Kidney (tissue), 22 donors: ENCODE data around the gene TNKS1BP1. TPM values are rescaled to one million over a fixed set of nuclear protein-coding genes. Genes with fewer than 3 reads are reported as not detected.
A peak's percentile ranks its signal among the peaks of the same experiment; 100 is the strongest.

Experiments used
- DNase-seq, 5 donors: peaks; one replicate each; pipeline ENCODE4 v3.0.0-alpha.2; 2013 to 2020
- FAIRE-seq: peaks from 2 replicates; lab custom pipeline; 2012; peaks lifted over from hg19 to GRCh38; lab: Jason Lieb, UNC
- H3K27ac ChIP-seq, 2 donors: one replicate each; pipeline ENCODE4 v1.7.0; 2013; ENCODE audit warnings: low read depth in 2 of 2, low read length in 2 of 2, inconsistent platforms in 1 of 2
- H3K27me3 ChIP-seq: one replicate; pipeline ENCODE4 v1.7.1; 2013; ENCODE audit warnings: low read length, inconsistent platforms; ENCODE audit not compliant: control insufficient read depth, insufficient read depth
- H3K36me3 ChIP-seq, 3 donors: one replicate each; pipeline versions ENCODE4 v1.7.0 to v1.7.1; 2013; ENCODE audit warnings: low read length in 3 of 3, control low read depth in 1 of 3, inconsistent platforms in 1 of 3; ENCODE audit not compliant: insufficient read depth in 3 of 3, control insufficient read depth in 2 of 3
- H3K4me1 ChIP-seq, 3 donors: one replicate each; pipeline versions ENCODE4 v1.7.0 to v1.7.1; 2013; ENCODE audit warnings: low read length in 3 of 3, inconsistent platforms in 1 of 3, low read depth in 1 of 3; ENCODE audit not compliant: control insufficient read depth in 2 of 3, insufficient read depth in 2 of 3
- H3K4me3 ChIP-seq, 3 donors: one replicate each; pipeline versions ENCODE4 v1.7.0 to v1.8.1; 2013; ENCODE audit warnings: low read length in 3 of 3, control low read depth in 1 of 3, inconsistent platforms in 1 of 3
- H3K9ac ChIP-seq, 3 donors: one replicate each; pipeline versions ENCODE4 v1.7.0 to v1.7.1; 2013; ENCODE audit warnings: low read length in 3 of 3, control low read depth in 1 of 3, inconsistent platforms in 1 of 3
- H3K9me3 ChIP-seq, 3 donors: one replicate each; pipeline versions ENCODE4 v1.7.0 to v1.7.1; 2013; ENCODE audit warnings: low read length in 3 of 3, control low read depth in 1 of 3, inconsistent platforms in 1 of 3; ENCODE audit not compliant: control insufficient read depth in 2 of 3, insufficient read depth in 1 of 3
- CTCF ChIP-seq: IDR thresholded peaks from 3 replicates; pipeline ENCODE4 v1.5.1; 2012; ENCODE audit warnings: mild to moderate bottlenecking, moderate library complexity, borderline replicate concordance; ENCODE audit not compliant: insufficient read depth; ENCODE audit errors: extremely low read depth
- intact Hi-C: fragments of 100-400 bp; cut with DNase I; formaldehyde crosslinking; loops from one replicate; pipeline ENCODE4 v1.11.1; 2022
- long read RNA-seq, 10 donors: library from polyadenylated mRNA in 1 of 10; unstranded in 1 of 10; transcript quantifications; one replicate each; pipeline ENCODE4 v2.0.0 and lab custom pipeline, GENCODE V29; 2021 to 2026
- polyA plus RNA-seq: library from polyadenylated mRNA; stranded (reverse); fragments of 350-450 nt; fragmentation: Illumina TruSeq; extraction: RNeasy Lipid Tissue Mini Kit (QIAGEN cat#74804); gene quantifications from one replicate; pipeline ENCODE4 v1.2.3, GENCODE V29; 2014; ENCODE audit warnings: low read depth, low replicate concordance; ENCODE audit not compliant: insufficient read depth
- total RNA-seq: library from RNA; stranded (reverse); fragmentation: NEBNext Ultra II Directional; extraction: Animal tissue kit (Norgen Biotek cat#: 25700); gene quantifications from one replicate; pipeline ENCODE4 v1.2.1, GENCODE V29; 2021
- donor health status: control.
- donor health status: control.
- donor health status: control.
- donor health status: control.
- donor health status: control.
- donor health status: DM: yes; HTN: yes; CAD: no.
- donor health status: Normal renal cell carcinoma (clear cell type).

TNKS1BP1 gene
- total RNA-seq (206 TPM), polyA plus RNA-seq (53.3 TPM)
- long read RNA-seq, donor 1, full-length matches to known transcripts = 3 of 8 reads
- long read RNA-seq, donor 1, partial matches to known transcripts = 5 of 8 reads
- long read RNA-seq, donor 1, other reads (novel, unspliced or antisense) = 0 of 8 reads
- long read RNA-seq, donor 2, partial matches to known transcripts = 20 of 23 reads
- long read RNA-seq, donor 2, other reads (novel, unspliced or antisense) = 0 of 23 reads
- long read RNA-seq, donor 3, partial matches to known transcripts = 14 of 17 reads
- long read RNA-seq, donor 3, other reads (novel, unspliced or antisense) = 0 of 17 reads
- long read RNA-seq, donor 4, partial matches to known transcripts = 8 of 10 reads
- long read RNA-seq, donor 4, other reads (novel, unspliced or antisense) = 0 of 10 reads
- long read RNA-seq, donor 5 = 0 reads
- long read RNA-seq, donor 6 = 0 reads
- long read RNA-seq, donor 7, full-length matches to known transcripts = 63 of 192 reads
- long read RNA-seq, donor 7, partial matches to known transcripts = 98 of 192 reads
- long read RNA-seq, donor 7, other reads (novel, unspliced or antisense) = 31 of 192 reads
- long read RNA-seq, donor 8, partial matches to known transcripts = 21 of 23 reads
- long read RNA-seq, donor 8, other reads (novel, unspliced or antisense) = 0 of 23 reads
- long read RNA-seq, donor 9, partial matches to known transcripts = 22 of 22 reads
- long read RNA-seq, donor 9, other reads (novel, unspliced or antisense) = 0 of 22 reads
- long read RNA-seq, donor 10, partial matches to known transcripts = 10 of 16 reads
- long read RNA-seq, donor 10, other reads (novel, unspliced or antisense) = 0 of 16 reads

- H3K4me1 ChIP-seq = peaks cover 12 to 26% (median 26%) of the 10 kb centered on the region in 3 donors
- peak within 1 kb of the TSS; percentile 77 to 93 (median 80) for H3K4me3 ChIP-seq
- DNase-seq = peak; percentile 97 to 99 (median 98)
- no peak for TF ChIP-seq CTCF
- intact Hi-C loops = no loop called here
- no peaks in the 10 kb centered on the region for H3K9me3 ChIP-seq
- peak; percentile 85 for FAIRE-seq
- H3K36me3 ChIP-seq = peaks cover 10 to 31% (median 20%) of the 10 kb centered on the region in 3 donors
- no peaks in the 10 kb centered on the region for H3K27me3 ChIP-seq
- H3K27ac ChIP-seq = peak within 1 kb of the TSS; percentile 93 to 98
- H3K9ac ChIP-seq = peak within 1 kb of the TSS; percentile 59 to 88 (median 86)
Observed at GRCh38 chr11:57324886-57325734, at the start of gene TNKS1BP1. TNKS1BP1 (minus strand) TSS chr11:57324952; CDS start chr11:57321885, 3,067 bp downstream.

GRCh38 chr11:57373146-57373545, 48.4 kb upstream of the TNKS1BP1 start:
- Histone ChIP-seq H3K36me3 (no peaks in the 10 kb centered on the region), H3K4me1 (no peaks in the 10 kb centered on the region), H3K27ac (no peak overlapping the region), H3K9me3 (no peaks in the 10 kb centered on the region), H3K9ac (no peak overlapping the region), H3K27me3 (no peaks in the 10 kb centered on the region), H3K4me3 (no peak overlapping the region)
- intact Hi-C loops = no loop called here
- no peak for TF ChIP-seq CTCF
- FAIRE-seq (no peak), DNase-seq (no peak)

GRCh38 chr11:57370941-57371340, 46.2 kb upstream of the TNKS1BP1 start:
- Histone ChIP-seq H3K27me3 (no peaks in the 10 kb centered on the region), H3K9ac (no peak overlapping the region), H3K4me1 (no peaks in the 10 kb centered on the region), H3K36me3 (no peaks in the 10 kb centered on the region), H3K9me3 (no peaks in the 10 kb centered on the region), H3K4me3 (no peak overlapping the region), H3K27ac (no peak overlapping the region)
- no peak for DNase-seq
- intact Hi-C loops = no loop called here
- TF ChIP-seq CTCF = no peak
- FAIRE-seq = no peak
